OCI-M2 (cell line): Measurements from ENCODE around the gene NAT14.

Source experiments
- DNase-seq: peaks from one replicate; lab custom pipeline; 2025; ENCODE audit not compliant: unreplicated experiment; lab: John Stamatoyannopoulos, UW

NAT14 gene

GRCh38 chr19:55452749-55453346, 32.1 kb upstream of the NAT14 start:
- no peak for DNase-seq

DNA sequence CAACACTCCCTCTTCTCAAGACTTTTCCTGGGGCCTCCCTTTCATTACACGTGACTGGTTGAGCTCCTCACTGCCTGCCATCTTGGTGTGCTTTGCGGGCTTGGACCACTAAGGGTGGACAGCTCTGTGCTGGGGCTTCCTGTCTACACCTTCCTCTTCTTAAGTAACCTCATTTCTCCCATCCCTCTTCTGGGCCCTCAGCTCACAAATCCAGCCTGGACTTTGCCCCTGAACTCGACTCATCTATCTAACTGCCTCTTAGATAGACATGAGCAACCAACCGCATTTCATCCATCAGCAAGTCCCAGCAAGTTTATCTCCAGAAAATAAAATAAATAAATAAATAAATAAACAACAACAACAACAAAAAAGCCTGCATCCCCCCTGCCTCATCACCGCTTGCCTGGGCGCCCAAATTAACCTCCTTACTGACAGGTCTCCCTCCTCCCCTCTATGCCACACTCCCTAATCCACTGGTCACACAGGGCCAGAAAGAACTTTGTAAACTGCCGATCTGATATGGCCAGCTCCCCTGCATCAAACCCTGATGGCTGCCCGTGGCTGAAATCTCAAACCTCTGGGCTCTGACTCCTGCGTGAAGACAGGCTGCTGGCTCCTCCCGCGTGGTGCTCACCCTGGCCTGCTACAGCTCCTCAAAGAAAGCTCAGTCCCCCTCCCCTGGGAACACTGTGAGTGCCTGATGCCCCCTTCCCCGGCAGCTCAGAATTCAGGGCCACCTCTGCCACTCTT, 31.3 kb upstream of the NAT14 start:
- DNase-seq, result no peak

- DNase-seq, result no peak
Measured at GRCh38 chr19:55454787-55455243, 30.2 kb upstream of the NAT14 start.

DNA sequence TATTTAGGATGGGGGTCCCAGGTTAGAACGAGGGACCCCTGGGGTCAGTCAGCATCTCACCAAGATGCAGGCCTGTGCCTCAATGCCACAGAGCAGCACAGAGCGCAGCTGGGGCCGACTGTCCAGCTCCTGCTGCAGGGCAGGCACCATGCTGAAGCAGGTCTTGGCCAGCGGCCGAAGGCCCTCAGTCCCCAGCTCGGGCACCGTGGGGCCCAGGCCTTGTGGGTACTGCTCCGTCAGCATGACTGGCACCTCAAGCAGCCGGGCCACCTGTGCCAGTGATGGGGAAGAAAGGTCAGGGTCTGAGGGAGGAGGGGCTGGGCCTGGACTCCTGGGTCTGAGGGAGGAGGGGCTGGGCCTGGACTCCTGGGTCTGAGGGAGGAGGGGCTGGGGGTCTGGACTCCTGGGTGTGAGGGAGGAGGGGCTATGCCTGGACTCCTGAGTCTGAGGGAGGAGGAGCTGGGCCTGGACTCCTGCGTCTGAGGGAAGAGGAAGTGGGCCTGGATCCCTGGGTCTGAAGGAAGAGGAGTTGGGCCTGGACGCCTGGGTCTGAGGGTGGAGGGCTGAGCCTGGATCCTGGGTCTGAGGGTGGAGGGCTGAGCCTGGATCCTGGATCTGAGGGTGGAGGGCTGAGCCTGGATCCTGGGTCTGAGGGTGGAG, 29.3 kb upstream of the NAT14 start:
- DNase-seq, result no peak

DNA sequence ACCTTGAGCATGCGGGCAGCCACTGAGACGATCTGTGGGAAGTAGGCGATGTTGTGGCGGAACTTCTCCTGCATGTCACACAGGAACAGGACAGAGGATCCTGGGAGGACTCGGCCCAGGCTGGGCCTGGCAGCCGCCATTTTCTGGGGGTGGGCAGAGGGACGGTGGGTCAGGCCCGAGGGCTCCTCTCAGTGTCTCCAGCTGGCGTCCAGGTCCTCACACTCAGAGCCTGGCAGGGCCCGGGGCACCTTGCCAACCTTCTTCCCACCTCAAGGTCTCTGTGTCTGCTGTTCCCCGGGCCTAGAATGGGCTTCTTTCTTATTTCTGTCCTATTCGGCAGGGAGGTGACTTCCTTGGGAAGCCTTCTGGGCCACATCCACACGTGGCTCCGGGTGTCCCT, 28.6 kb upstream of the NAT14 start:
- no peak for DNase-seq

DNA sequence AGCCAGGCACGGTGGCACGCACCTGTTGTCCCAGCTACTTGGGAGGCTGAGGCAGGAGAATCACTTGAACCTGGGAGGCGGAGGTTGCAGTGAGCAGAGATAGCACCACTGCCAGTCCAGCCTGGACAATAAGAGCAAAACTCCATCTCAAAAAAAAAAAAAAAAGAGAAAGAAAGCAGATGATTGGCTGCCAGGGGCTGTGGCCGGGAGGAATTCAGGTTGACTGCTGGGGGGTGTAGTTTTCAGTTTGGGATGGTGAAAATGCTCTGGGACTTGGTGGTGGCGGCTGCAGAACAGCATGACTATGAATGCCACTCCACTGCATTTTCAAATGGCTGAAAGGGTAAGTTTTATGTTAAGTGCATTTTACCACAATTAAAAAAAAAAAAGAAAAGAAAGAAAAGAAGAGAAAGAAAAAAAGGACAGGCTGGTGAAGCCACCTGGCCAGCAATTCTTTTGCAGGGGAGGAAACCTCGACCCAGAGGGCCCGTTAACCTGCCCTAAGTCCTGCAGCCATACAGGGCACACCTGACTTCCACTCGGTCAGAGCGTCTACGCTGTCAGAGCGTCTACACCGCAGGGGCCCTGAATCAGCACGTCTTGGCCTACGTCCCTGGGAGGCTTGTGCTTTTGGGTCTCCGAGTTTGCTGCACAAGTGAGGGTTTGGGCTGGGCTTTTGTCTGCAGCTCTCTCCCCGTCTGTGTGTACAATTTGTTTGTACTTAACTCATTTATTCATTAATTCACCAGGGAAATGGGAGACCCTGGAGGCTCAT, 27.1 kb upstream of the NAT14 start:
- no peak for DNase-seq

DNA sequence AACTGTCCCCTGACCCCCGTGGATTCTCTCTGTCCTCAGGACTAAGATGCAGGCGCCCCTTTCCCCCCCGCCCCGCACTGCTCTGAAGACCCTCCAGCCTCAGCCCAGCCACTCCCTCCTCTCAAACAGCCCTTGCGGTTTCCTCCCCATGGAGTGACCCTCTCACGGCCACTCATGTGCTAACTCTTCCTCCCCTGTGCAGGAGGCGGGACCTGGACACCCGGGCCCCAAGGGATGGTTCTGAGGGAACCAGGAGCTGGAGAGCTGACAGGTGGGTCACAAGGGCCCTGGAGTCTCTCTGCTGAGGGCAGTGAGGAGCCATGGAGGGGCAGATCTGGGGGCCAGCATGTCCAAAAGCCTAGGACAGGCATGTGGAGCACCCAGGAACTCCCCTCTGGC, 25.4 kb upstream of the NAT14 start:
- no peak for DNase-seq

DNA sequence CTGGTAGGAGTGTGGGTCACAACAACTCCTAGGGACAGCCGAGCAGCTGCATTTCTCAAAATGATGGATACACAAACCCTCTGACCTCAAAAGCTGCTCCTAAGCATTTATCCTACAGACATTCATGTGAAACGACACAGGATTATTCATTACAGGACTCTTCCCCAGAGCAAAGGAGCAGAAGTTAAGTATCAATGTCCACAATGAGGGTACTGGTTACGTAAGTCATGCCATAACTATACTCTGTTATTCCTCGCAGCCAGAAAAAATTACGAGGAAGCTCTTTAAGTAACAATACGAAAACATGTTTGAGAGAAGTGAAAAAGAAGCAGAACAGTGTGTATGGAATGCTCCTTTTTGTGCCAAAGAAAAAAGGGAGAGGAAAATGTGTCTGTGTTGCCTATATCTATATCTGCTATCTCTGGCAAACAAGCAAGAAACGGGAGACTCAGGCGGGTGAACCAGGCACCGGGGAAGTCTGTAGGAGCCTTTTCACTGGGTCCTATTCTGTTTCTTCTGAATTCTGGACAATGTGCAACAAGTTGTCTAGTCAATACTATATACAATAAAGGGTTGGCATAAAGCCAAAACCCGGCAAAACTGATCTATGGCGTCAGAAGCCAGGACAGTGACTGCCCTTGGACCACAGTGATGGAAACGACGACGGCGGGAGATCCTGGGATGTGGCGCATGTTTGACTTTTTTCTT, 24.9 kb upstream of the NAT14 start:
- no peak for DNase-seq

- peak; percentile 36 for DNase-seq
Measured at GRCh38 chr19:55460670-55461258, 24.2 kb upstream of the NAT14 start.

GRCh38 chr19:55461259-55461973, 23.6 kb upstream of the NAT14 start, which contains the start of gene ISOC2:
Gene ISOC2 (minus strand): TSS chr19:55461642. CDS start chr19:55456486, 5,156 bp downstream.
- peak; percentile 97 for DNase-seq

DNA sequence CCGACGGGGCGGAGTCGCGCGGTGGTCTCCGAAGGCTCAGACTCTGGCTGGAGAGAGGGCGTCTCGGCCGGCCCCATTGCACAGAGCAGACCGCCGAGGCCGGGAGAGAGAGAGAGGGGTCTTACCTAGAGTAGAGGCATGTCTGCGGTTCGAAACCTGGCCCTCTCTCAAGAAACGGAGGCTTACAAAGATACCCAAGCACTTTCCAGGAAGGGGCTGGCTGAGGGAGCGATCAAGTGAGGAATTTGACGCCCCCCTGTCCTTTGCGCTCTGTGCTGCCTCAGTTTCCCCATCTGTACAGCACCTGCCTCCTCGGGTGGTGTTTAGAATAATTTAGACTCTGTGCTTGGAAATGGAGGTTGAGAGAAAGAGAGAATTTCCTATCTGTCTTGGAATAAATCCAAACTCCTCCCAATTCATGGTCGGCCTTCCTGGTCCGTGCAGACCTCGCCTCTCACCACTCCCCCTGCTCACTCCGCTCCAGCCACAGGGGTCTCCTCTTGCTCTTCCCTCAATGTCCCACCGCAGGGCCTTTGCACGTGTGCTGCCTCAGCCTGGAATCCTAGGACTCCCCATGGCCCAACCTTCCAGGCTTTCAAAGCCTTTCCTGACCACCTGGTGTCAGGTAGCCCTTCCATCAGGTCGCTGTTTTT, 22.9 kb upstream of the NAT14 start:
- no peak for DNase-seq

DNA sequence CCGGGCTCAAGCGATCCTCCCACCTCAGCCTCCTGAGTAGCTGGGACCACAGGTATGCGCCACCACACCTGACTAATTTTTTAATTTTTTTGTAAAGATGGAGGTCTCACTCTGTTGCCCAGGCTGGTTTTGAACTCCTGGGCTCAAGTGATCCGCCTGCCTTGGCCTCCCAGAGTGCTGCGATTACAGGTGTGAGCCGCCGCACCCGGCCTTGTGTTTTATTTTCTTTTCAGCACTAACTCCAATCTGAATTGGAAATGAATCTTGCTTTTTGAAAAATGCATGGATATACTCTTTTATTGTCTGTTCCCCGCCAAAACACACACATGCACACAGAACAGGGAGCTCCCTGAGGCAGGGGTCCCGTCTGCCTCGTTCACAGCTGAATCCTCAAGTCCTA, 22.3 kb upstream of the NAT14 start:
- no peak for DNase-seq

- no peak for DNase-seq
Measured at GRCh38 chr19:55463583-55464031, 21.4 kb upstream of the NAT14 start.

GRCh38 chr19:55464039-55464661, 20.8 kb upstream of the NAT14 start:
- DNase-seq, result no peak

DNA sequence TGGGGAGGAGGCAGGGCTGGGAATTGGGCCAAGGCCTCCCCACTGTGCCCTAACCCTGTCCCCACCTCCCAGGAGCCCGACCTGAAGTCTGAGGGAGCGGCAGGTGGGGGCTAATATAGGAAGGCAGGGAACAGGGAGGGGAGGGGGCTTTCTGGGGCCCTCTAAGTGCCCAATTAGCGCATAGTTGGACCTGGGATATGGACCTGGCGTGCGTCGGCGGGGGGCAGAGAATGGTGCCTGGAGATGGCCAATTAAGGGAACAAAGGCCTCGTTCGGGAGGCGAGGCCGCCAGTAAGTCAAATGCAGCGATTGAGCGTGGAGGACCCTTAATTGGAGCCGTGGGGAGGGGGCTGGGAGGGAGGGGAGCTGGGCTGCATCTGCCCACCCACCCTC, 20.3 kb upstream of the NAT14 start, which contains the start of gene C19orf85:
C19orf85 (minus strand) TSS at position 90 of the 393 bp plus-strand sequence. CDS start 197 bp downstream, outside the sequence.
- no peak for DNase-seq

GRCh38 chr19:55465460-55466240, 19.3 kb upstream of the NAT14 start:
- DNase-seq, result no peak

DNA sequence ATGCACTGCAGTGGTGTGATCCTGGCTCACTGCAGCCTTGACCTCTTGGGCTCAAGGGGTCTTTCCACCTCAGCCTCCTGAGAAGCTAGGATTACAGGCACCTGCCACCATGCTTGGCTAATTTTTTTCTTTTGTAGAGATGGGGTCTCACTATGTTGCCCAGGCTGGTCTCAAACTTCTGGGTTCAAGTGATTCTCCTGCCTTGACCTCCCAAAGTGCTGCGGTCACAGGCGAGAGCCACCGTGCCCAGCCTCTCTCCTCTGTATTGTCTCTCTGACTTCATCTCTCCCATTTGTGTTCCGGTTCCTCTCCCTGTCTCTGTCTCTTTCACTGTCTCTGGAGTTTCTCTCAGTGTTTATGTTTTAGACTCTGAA, 18.8 kb upstream of the NAT14 start:
- DNase-seq, result no peak
